Tongue (tissue), 2 donors: Measurements from ENCODE around the gene L3MBTL1. TPM values are rescaled to one million over a fixed set of nuclear protein-coding genes. Genes with fewer than 3 reads are reported as not detected.

ENCODE experiments used
- DNase-seq: peaks from one replicate; pipeline ENCODE4 v3.0.0-alpha.2; 2015
- total RNA-seq: library from RNA; depleted of rRNA; stranded (reverse); fragments of >200 nt; gene quantifications from one replicate; pipeline ENCODE4 v1.2.3, GENCODE V29; 2014

The L3MBTL1 gene
- total RNA-seq, 1 donor from 2014 or later, result 13.4 TPM

DNA sequence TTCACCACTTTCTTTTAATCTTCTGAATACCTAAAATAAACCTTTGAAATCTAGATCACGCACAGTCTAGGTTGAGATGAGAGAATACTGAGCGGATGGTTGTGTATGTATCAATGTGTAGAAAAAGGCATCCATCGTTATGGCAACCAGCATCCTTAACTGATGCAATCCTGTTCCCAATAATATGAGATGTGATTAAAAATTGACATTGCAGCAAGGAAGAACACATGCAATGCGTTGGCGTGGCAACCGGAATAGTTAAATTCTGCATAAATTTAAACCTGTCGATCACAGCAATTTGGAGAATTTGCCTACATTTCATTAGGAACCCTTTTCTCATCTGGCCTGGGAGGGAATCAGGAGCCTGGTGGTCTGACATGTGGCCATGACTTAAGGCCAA is 1.3 kb upstream of the L3MBTL1 start:
- no peak for DNase-seq

DNA sequence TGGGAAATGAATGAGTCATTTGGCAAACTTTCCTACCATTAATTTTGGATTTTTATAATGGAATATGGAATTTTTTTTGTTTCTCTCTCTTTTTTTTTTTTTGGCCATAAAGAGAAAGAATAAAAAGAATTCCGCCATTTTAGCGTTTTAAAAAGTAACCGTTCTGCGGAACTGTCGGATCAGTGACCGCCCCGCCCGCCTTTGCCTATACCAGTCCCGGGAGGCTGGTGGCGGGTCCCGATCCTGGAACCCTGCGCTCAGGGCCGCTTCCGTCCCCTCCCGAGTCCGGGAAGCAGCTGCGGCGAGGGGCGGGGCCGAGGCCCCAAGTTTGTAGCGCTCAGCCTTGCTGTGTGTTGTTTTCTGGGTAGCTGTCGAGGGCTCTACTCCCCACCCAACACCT is 609 bp downstream of the L3MBTL1 start:
- DNase-seq, result no peak

DNA sequence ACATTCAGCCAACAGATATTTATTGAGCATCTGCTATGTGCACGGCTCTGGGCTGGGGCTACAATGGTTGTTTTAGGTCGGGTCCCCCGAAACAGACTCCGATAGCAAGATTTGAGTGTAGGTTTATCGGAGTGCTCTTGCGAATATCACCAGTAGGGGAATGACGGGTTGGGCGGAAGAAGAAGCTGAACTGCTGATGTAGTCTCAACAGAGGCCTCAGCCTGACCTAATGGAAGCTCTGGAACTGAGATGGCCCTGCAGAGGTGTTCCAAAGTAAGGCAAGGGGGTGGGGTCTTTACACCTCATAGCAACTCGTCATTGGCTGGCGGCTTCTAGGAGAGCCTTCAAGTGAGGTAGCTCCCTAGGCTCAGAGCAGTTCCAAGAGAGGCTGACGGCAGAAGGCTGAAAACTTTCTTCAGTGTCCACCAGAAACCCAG is 1.1 kb downstream of the L3MBTL1 start:
- DNase-seq, result no peak

DNA sequence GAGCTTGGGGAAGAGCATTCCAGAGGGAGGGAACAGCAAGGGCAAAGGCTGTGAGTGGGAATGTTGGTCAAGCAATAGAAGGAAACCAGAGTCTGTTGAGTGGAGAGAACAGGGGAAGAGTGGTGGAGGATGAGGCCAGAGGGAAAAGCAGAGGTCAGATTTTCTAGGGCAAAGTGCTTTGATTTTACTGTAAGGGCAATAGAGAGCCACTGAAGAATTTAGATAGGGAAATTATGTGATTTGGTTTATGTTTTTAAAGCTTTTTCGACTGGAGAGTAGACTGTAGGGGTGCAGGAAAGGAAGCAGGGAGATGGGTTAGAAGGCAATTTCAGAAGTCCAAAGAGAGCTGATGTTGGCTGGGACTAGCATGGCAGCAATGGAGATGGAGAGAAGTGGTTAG is 4.4 kb downstream of the L3MBTL1 start:
- DNase-seq, result no peak

DNA sequence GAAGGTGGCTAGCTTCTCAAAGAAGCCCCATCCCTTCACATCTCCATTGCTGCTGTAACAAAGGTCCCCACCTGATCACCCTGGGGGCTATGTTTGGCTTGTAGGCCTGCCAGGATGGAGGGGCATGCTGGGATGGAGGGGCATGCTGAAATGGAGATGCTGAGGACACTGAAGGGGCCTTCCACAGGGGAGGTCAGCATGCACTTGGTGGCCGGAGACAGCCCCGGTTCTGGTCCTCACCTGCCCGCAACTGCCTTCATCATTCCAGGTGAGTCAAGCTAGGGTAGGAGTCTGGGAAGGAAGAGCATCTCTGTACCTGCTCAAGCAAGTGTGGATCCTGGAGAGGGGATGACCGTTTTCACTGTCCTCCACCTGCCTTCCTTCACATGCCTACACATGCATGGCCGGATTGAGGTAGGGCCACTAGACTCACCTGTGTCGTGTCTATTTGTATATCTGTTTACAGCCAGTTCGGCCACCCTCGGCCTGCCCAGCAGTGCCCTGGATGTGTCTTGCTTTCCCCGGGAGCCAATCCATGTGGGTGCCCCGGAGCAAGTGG is 6.0 kb downstream of the L3MBTL1 start:
- DNase-seq, result no peak

DNA sequence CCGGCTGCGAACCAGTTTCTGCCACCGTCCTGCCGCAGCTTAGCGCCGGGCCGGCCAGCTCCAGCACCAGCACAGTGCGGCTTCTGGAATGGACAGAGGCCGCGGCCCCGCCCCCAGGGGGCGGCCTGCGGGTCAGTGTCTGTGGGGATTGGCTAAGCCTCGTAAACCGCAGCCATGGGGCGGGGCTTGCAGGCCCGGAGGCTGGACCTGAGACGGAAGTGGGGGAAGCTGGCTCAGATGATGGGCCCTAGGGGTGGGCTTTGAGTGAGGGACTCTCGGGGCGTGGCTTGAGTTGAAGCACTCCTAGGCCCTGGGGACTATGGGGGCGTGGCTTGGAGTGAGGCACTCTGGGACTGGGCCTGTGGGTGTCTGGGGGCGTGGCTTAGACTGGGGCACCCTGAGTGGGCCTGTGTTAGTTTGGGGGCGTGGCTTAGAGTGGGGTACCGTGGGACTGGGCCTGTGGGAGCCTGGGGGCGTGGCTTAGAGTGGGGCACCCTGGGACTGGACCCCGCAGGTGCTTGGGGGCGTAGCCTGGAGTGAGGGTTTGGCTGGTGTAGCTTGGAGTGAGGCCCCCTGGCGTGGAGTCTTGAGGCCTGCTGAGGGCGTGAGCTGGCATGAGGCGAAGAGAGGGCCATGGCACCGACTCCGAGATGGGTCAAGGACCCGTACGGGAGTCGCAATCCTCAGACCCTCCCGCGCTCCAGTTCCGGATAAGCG is 6.6 kb downstream of the L3MBTL1 start:
- peak; percentile 97 for DNase-seq

DNA sequence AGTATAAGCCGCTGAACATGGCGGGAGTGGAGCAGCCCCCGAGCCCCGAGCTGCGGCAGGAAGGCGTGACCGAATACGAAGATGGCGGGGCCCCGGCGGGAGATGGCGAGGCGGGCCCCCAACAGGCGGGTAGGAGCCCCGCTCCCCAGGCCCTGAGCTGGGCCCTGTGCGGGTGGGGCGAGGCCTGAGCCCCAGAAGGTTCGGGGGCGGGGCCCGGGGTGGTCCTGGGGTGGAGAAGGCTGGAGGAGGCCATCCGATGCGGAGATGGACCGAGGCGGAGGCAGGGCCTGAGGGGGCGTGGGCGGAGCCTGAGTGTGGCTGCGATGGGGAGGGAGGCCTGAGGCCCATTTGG is 7.1 kb downstream of the L3MBTL1 start:
- DNase-seq, result peak; percentile 43

DNA sequence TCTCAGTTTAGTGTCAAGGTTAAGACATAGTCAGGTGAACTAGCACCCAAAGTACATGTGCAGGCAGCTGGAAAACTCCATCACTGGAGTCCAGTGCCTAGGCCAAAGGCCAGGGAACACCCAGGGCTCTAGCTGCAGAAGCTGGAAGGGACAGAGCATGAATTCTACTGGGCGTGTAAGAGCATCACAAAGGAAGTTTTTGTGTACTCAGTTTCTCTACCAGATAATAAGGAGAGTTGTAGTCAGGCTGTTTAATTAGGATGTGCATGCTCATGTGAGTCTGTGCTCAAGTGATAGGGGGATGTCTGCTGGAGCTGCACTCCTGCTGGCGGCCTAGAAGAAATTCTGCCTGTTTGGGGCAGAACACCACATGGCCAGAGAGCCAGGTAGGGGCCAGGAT is 8.1 kb downstream of the L3MBTL1 start:
- DNase-seq, result no peak

DNA sequence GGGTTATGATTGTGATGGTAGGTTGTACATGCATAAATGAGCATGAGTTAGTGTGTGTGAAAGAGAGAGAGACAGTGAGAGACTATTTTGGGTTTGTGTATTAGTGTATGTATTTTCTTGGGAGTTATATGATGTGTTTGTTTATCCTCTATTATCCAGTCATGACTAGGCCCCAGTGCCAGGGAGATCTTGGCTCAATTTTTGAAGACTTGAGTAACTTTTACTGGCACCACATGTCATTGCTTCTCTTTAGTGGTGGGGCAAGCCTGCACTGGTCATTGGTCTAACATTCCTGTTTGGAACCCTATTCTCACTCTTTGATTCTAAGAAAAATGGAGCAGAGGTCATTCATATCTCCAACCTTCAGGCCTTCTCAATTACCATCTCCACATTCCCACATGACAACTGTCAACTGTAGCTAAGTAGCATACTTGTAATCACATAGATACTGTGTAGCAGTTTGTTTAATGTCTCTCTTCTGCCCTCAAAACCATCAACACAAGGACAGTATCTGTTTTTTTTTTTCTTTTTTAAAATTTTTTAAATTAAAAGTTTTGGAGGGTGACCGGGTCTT is 8.8 kb downstream of the L3MBTL1 start:
- DNase-seq, result no peak

DNA sequence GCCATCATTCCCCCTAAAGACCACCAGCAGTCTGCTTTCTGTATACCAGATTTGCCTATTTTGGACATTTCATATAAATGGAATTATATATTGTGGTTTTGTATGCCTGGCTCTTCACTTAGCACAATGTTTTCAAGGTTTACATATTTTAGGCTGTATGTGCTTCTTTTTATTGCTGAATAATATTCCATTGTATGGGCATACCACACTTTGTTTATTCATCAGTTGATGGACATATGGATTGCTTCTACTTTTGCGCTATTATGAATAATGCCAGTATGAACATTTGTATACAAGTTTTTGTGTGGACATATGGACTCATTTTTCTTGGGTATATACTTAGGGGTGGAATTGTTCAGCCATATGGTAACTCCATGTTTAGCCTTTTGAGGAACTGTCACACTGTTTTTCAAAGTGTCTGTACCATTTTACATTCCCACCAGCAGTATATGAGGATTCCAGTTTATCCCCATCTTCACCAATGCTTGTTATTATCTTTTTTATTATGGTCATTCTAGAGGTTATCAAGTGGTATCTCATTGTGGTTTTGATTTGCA is 12.7 kb downstream of the L3MBTL1 start:
- DNase-seq, result no peak

DNA sequence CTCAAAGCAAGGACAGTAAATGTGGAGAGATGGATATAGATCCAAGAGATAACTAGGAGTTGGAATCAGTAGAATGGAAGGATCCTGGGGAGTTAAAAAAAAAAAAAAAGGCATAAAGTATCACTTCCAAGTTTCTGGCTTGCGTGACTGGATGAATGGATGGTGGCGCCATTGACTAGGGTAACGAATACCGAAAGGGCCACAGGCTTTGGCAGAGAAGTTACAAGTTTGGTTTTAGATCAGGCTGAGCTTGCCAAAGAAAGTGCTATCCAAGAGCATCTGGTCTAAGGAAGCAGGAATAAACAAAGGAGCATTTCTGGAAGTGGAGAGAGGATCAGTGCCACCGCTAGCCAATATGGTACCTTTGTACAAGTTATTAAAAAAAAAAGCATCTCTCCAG is 17.5 kb downstream of the L3MBTL1 start:
- no peak for DNase-seq

DNA sequence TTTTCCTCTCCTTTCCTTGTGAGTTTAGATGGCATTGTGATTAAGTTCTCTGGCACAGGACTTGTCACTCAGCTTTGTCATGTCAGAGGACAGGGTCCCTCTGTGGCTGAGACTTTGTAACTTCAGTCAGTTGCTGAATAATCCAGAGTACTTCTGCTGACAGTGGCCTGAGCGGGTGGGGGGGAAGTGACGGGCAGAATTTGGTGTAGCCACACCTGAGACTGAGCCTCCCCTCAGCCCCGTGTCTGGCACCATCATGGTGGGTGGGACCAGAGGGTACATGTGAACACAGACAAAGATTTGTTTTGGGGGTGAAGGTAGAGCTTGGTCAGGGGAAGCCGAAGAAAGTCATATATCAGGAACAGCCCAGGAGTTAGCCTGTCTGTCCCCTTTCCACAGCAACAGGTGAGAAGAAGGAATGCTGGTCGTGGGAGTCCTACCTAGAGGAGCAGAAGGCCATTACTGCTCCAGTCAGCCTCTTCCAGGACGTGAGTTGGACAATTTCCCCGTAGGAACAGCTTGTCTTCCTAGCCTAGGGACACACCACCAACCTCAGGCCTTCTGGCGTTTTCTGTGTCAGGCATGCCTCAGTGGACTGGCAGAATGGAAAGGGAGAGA is 20.9 kb downstream of the L3MBTL1 start:
- no peak for DNase-seq

DNA sequence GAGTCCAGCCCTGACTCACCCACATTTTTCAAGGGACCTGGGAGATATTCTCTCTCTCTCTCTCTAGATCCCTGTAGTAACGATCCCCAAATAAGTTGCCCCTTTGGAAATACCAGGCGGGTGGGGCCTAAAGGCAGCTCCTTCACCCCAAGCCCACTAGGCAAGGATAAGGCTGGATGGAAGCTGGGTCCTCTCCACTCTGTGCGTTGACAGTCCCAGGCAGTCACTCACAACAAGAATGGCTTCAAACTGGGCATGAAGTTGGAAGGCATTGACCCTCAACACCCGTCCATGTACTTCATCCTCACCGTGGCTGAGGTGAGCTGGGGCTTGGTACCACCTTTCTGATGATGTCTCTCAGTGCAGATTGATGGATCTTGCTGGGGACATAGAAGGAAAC is 21.6 kb downstream of the L3MBTL1 start:
- DNase-seq, result no peak

DNA sequence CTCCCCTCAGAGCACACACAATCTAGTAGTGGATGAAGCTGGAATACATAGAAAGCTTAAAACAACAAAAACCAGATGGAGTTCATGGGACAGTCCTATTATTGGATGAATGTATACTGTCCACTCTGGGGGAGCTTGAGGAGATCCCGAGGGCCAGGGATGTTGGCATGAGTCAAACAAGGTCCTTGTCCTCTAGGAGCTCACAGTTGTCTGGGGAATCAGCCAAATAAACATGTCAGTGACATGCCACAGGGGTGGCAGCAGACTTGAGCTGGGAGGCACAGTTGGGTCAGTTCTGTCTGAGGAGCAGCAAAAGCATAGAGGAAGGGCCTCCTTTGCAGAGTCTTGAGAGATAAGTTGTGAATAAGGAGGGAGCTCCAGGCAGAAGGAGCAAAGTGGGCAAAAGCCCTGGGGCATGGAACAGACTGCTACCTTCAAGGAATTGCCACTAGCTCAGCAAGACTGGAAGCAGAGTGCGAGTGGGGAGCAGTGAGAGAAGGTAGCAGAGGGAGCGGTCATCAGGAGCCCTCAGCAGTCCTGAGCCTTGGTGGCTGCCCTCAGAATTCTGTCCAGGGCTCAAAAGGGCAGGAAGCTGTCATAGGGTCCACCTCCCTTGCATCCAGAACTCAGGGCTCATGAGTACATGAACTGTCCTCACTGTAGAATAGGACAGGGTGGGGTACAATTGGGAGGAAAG is 22.1 kb downstream of the L3MBTL1 start:
- DNase-seq, result no peak

DNA sequence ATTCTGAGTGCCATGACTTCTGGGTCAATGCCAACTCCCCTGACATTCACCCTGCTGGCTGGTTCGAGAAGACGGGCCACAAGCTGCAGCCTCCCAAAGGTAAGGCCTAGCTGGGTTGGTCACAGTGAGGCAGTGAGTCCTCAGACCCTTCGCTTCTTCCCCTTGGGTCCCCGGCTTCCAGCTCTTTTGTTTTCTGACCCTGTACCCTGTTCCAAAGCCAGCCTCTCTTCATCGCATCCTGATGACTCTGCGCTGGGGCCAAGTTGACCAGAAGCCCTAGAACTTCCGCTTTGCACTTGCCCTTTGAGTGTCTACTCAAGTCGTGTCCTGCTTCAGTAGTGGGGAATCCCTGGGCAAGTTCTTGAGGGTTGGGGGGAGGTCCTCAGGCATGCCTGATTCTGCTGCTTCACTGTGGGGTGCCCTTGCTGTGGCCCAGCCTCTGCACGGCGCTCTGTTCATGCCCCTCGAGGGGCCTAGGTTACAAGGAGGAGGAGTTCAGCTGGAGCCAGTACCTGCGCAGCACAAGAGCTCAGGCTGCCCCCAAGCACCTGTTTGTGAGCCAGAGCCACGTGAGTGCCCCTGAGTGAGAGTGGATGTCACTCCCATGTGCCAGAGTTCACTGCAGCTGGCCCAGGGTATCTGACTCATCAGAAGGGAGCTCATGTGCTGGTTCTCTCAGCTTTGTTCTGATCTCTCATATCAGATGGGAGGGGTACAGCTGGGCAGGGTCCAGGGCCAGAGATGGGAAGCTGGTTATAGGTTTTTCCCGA is 23.0 kb downstream of the L3MBTL1 start:
- DNase-seq, result no peak

DNA sequence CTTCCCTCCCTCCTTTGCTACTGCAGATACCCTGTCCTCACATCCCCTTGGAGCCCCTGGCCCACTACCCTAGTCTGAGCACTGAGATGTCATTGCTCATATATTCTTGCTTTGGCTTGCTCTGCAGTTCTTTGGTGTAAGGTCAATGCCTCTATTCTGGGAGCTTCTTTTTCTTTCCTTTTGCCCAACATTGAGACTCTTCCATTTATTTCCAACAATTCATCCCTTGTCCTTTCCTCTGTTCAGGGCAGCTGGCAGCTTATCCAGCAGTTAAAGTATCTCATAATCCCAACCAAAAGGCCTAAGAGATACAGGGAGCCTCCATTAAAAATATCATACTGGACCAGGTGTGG is 23.6 kb downstream of the L3MBTL1 start:
- no peak for DNase-seq

DNA sequence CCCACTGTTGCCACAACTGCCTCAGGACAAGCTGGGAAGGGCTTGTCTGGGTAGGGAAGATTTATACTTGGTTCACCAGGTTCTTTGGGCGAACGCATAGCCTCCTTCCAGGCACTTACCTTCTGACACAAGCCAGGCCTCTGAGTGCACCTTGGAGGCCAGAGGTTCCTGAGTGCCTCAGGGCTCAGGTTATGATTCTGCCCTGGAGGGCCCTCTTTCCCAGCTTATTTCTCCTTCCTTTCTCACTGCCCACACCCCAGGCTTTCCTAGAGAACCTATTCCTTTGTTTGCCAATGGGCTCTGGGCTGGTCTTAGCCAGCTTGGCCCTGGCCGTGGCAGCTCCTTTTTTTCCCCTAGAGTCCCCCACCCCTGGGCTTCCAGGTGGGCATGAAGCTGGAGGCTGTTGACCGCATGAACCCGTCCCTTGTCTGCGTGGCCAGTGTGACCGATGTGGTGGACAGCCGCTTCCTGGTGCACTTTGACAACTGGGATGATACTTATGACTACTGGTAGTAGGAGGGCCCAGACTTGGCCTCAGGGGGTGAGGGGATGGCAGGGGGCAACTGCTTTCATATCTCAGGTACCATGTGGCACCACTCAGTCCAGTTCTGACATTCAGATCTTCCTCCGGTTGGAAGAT is 25.0 kb downstream of the L3MBTL1 start:
- DNase-seq, result no peak

DNA sequence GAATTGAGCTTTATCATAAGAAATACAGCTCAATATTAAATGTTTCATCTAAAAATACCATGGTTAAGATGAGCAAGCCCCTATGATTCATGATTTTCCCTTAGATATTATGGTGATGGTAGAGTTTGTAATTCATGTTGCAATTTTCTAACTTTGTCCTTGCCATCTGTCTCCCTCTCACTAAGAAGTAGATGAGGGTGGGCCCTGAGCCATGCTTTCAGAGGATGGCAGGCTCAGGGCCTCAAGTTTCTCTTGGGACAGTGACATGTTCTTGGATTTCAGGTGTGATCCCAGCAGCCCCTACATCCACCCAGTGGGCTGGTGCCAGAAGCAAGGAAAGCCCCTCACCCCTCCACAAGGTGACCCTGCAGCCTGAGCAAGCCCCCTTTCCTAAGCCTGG is 25.6 kb downstream of the L3MBTL1 start:
- no peak for DNase-seq

DNA sequence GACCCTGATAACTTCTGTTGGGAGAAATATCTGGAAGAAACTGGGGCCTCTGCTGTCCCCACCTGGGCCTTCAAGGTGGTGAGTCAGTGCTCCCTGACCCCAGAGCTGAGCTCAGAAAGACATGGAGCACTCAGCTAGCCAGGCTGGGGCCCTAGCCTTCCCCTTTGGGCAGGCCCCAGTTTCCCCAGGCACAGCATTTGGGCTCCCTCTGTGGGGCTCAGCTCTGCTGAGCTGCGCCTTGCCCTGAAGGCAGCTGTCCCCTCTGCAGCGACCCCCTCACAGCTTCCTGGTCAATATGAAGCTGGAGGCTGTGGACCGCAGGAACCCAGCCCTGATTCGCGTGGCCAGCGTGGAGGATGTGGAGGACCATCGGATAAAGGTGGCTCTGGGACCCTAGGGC is 26.5 kb downstream of the L3MBTL1 start:
- DNase-seq, result no peak

DNA sequence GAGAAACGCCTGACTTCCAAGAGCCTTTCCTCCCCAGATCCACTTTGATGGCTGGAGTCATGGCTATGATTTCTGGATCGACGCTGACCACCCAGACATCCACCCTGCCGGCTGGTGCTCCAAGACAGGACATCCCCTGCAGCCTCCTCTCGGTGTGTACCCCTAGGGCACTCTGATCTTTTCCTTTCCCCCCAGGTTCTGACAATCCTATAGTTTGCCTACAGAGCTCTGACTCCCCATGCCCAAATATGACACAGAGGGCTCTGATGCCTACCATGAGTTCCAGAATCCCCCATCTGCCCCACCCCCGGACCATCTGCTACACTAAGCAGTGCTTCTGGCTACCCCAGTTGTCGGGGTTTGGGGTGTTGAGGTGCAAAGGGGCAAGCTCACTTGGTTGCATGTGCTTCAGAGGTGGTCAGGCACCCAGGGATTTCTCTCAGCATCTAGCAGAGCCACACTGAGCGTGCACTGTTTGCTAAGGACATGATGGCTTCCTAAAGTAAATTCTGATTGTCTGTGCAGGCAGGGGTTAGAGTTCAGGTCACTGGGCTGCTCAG is 27.4 kb downstream of the L3MBTL1 start:
- no peak for DNase-seq

DNA sequence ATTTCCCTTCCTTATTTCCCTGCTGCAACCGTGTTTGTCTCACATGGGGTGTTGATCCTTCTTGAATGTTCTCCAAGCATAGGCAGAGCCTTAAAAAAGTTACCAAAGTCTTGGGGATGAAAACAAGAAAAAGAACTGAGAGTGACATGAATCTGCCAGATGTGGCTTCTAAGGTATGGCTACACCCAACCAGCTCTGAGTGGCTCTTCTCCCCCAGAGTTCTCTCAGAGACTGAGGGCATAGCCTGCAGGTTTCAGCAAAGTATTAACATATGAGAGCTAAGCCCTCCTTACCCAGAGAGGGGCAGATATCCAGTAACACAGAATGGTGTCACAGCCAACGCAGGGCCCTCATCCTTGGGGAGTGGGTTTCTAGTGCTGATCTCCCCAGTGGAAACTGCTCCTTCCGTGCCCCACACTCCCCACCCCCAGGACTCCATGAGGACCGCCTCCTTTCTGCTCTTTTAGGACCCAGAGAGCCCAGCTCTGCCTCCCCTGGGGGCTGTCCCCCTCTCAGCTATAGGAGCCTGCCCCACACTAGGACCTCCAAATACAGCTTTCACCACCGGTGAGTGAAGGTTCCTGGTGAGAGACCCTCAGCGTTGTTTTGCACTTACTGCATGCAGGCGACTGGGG is 28.0 kb downstream of the L3MBTL1 start:
- no peak for DNase-seq
